ENCODE results near the gene KCTD21.
"Not testable (repeated sequence)": the region's sequence is repeated elsewhere in the genome, so short reads cannot be mapped to it uniquely, and the experiment has no call there.

KCTD21 gene

DNA sequence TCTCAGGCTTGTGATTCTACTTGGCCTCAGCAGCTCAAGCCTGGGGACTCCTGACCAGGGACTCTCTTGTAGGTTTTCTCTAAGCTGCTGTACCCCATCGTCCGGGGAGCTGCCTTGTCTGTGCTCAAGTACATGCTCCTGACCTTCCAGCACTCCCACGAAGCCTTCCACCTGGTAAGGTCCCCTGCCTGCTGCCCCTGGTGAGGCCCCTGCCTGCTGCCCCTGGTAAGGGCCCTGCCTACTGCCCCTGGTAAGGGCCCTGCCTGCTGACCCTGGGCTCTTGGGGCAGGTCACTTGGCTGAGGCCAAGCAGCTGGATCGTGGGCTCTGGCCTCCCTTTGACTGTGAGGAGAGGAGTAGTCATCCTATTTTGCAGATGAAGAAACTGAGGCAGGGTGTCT, 11.6 kb upstream of the KCTD21 start:
- no peak for DNase-seq

DNA sequence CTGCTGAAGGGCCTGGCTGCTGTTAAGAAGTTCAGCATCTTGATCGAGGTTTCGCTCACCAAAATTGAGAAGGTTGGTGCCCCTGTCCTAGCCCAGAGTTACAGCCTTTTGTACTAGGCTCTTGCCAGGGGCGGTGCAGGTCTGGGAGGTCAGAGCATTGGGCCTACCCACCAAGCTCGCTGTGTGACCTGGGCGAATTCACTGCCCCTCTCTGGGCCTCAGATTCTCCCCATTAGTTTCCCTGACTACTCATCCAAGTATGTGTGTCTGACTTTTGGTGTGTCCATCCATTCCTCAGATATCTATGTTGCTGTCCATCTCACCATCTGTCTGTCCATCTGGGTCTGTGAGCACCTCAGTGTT, 11.2 kb upstream of the KCTD21 start:
- DNase-seq: no peak

DNA sequence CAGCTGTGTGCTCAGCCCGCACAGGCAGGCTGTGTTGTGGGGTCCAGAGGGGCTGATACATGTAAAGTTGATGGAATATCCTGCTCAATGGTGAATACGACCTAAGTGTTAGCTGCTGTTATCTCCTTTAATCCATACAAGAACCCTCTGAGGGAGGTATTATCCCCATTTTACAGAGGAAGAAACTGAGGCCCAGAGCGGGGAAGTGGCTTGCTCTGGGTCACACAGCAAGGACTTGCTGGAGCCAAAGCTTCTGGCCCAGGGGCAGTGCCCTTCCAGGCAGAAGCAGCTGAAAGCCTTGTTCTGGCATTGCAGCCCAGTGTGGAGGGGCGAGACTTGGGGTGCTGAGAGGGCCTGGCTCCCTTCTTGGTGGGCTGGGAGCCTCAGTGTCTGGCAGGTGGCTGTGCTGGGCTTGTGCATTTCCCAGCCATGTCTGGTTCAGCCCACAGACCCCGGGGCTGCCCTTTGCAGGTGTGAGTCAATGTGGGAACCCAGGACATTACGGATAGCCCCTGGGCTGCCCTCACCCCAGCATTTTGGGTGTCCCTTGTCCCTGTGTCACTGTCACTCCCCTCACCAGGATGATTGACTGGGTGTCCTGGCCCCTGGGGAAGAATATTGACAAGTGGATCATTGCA, 10.7 kb upstream of the KCTD21 start:
- DNase-seq: no peak

DNA sequence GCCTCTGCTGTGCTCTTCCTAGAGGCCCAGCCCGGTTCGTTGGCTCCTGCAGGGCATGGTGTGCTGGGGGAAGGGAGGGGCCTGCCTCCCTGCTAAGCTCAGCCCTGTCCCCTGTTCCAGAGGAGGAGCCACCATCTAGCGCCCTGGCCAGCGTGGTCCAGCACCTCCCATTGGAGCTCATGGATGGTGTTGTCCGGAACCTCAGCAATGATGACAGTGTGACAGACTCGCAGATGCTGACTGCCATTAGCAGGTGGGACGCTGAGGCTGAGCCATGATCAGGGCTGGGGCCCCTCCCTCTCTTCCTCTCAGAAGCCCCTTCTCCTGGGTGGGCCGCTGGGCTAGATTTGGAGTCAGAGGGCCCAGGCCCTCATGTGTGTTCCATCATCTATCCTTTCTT, 9.4 kb upstream of the KCTD21 start:
- no peak for DNase-seq

DNA sequence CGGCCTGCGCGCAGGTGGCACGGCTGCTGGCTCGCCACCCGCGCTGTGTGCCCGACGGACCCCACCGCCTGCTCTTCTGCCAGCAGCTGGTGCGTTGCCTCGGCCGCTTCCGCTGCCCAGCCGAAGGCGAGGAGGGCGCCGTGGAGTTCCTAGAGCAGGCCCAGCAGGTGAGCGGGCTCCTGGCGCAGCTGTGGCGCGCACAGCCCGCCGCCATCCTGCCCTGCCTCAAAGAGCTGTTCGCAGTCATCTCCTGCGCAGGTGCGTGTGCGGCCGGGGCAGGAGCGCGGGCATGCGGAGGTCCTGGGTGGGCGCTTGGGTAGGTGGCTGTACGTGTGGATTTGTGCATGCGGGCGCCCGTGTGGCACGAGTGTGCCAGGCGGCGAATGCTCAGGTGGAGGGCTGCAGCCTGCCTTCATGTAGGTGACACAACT, 8.2 kb upstream of the KCTD21 start:
- no peak for DNase-seq

DNA sequence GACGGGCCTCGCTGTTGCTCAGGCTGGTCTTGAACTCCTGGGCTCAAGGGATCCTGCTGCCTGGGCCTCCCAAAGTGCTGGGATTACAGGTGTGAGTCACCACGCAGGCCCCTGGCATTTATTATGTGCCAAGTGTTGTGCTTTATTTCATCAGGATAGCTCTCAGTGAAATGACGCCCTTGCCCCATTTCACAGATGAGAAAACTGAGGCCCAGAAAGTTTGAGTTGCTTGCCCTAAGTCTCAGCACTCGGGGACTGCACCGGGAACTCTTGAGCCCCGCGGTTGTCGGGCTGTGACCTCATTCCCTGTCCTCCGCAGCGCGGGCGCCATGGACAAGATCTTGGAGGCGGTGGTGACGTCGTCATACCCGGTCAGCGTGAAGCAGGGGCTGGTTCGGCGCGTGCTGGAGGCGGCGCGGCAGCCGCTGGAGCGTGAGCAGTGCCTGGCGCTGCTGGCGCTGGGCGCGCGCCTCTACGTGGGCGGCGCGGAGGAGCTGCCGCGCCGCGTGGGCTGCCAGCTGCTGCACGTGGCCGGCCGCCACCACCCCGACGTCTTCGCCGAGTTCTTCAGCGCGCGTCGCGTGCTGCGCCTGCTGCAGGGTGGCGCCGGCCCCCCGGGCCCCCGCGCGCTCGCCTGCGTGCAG, 7.6 kb upstream of the KCTD21 start:
- DNase-seq: no peak

DNA sequence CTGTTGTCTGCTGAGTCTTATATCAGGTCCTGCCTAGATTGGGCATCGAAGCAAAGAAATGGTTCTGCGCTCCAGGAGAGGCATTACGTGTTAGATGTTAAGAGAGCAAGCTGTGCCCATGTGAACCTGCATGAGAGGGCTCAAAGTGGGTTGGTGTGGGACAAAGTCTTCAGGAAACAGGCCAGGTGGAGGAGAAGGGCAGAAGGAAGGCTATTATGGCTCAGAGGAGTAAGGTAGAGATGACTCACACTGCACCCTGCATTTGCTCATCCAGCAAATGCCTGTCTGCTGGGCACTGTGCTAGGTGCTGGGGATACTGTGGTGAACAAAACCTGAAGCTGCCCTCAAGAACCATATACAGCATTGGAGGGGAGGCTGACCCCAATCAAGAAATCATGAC, 6.1 kb upstream of the KCTD21 start:
- DNase-seq: no peak

DNA sequence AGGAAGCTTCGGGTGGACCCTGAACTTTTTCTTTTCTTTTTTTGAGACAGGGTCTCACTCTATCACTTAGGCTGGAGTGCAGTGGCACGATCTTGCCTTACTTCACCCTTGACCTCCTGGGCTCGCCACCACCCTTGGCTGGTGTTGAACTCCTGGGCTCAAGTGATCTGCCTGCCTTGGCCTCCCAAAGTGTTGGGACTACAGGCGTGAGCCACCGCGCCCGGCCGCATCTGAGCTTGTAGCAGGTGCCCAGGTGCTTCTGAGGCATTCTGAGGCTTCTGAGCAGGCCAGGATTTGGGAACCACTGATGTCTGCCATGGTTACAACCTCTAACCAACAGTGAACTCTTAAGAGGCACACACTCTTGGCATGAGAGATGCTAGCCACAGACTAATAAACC, 5.4 kb upstream of the KCTD21 start:
- DNase-seq: no peak

DNA sequence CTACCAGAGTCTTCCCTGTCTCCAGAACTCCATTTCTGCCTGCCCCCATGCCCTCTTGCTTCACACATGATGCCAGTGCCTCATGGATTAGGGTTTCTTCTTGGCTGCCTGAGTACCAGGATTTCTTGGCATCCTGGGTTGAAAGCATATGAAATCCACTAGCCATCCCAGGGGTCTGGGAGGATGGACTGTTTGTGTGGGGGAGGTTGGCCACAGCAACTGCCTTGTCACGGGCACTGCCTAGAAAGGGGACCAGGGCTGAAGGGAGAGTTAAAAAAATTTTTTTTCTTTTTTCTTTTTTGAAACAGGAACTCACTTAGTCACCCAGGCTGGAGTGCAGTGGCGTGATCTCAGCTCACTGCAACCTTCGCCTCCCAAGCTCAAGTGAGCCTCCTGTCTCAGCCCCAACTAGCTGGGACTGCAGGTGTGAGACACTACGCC, 4.5 kb upstream of the KCTD21 start:
- no peak for DNase-seq

DNA sequence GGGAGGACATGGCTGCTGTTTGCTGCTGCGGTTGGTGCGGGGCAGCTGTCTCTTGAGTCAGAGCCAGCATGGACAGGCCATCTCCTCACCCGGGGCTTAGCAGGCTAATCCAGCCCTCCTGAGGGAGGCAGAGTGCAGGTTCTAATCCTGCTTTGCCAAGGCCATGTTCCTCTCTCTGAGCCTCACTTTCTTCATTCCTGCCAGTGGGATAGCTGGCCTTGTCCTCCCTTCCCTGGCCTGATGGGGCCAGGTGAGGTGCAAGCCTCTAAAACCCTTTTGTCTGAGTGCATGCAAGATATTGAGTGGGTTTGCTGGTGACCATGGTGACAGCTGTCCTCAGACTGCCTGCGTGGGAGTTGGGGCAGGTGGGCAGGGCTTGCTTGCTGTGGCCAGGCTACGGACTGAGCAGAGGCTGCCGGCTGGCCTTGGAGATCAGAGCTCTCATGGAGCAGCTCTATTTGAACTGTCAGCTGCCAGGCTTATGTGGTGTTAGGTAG, 3.8 kb upstream of the KCTD21 start:
- no peak for DNase-seq

DNA sequence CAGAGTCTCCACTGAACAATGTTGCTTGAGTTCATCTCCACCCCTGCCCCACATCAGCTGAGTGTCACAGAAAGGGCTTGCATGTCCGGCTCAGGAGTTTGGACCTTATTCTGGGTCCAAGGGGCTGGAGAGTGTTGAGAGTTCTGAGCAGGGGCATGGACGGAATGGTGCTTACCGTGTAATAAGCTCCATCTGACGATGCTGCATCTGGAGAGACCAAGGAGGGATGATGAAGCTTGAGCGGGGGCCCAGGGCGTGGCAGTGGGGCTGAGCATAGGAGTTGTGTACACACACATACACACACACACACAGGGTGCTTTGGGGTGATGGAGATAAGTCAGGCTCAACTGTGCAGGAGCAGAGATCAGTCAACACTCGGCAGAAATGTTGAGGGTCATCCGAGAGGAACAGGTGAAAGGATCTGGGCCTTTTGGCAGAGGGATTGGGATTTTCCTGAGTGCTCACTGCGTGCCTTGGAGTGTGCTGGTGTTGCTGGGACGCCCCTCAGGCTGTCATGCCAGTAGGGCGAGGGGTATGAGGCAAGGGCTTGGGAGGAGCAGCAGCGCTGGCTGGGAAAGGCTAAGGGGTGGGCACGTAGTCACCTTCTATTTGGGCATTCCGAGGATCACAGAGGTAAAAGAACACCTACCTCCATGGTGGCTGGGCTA, 2.6 kb upstream of the KCTD21 start:
- DNase-seq: no peak

DNA sequence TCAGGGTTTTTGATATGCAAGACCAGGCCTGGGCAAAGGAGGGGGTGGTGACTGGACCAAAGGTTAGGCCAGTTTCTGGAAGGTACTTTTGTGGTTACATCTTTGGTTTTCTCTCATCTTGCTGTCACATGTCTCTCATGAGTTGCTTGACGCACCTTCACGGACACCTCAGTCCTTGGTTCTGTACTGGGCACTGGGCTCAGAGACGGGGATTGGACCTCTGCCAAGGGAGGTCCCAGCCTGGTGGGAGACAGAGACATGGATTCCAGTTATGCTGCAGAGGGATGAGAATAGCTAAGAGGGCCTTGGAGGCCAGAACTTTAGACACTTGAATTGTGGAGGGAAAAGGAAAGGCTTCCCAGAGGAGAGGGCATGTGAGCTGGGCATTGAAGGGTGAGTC, 1.9 kb upstream of the KCTD21 start:
- no peak for DNase-seq

DNA sequence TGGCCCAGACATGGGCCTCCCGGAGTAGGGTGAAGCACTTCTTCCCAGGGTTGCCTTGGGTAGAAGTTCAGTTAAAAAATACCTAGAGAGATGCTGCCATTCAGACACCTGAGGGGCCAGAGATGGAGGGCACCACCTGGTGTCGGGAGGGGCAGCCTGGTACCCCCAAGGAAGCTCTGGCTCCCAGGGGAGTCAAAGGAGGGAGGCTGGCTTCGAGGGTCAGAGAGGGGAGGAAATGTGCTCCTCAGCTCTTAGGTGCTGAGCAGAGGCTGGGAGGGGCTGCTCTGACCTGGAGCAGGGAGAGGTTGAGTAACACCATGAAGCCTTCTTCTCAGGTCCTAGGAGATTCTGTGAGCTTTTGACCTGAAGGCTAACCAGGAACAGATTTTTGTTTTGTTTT, 1.4 kb upstream of the KCTD21 start:
- no peak for DNase-seq

DNA sequence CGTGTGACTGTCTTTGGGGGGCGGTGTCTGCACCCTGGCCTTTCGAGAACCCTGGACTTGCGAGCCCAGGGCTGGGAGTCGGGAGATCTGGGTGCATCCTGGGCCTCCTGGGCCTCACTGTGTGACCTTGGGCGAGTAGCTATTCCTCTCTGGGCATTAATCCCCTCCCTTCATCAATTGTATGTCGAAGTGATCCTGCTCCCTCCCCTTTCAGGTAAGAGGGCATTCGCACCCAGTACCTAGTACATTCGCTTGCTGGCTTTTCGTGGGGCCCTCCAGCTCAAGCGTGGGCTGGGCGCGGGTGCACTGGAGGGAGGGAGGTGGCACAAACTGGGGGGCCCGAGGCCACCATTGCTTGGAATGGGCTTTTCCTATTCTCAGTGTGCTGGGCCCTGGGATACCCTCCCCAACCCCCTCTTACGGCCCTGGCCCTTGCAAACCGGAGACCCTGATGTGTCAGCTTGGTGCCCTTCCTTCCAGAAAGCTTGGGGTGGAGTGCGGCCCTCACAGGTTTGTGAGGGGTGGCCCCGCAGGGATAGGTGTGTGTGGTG, 823 bp upstream of the KCTD21 start:
- no peak for DNase-seq

DNA sequence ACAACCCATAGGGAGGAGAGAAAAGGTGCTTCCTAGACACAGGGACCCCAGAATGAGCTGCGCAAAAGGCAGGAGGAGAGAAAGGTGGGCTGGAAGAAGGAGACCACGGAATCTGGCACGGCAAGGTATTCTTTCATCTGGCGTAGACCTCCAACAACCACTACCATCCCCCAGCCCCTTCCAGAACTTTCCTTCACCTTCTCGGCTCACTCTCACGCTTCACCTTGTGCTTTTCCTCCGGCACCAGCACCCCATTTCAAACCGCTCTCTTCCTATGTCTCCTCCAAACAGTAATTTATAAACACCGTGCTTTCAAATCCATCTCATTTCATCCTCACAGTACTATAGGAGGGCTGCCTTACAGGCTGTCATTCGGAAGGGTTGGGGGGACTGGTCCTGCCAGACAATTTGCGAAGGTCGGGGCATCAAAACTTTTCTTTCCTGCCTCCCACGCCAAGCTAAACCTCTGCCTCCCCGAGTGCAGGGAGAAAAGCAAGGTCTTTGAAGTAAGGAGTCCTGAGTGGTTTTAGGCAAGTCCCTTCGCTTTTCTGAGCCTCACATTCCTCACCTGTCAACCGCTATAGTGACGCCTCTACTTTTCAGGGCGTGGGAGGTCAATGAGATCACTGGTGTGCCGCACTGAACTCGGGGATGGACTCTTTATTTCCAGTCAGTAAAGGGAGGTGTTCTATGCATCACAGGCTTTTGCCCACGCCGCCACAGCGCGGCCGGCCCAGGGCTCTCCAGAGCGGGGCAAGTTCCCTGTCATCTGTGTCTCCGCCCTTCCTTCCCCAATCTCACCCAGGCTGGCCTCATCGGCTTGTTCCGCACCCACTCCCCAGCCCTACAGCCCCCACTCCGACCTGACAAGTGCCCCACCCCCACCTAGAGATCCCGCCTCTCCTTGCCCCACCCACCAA, 800 bp downstream of the KCTD21 start:
- DNase-seq: no peak

DNA sequence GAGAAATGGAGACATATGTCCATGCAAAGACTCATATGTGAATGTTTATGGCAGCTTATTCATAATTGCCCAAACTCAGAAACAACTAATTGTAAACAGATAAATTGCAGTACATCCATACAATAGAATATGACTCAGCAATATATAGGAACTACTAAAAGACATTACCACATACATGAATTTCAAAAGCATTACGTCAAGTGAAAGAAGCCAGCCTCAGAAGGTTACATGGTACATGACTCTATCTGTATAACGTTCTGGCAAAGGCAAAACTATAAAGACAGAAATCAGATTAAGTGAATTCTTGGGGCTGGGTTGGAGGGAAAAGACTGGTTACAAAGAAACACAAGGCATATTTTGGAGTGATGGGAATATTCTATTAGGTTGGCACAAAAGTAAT, 7.2 kb downstream of the KCTD21 start:
- DNase-seq: no peak

DNA sequence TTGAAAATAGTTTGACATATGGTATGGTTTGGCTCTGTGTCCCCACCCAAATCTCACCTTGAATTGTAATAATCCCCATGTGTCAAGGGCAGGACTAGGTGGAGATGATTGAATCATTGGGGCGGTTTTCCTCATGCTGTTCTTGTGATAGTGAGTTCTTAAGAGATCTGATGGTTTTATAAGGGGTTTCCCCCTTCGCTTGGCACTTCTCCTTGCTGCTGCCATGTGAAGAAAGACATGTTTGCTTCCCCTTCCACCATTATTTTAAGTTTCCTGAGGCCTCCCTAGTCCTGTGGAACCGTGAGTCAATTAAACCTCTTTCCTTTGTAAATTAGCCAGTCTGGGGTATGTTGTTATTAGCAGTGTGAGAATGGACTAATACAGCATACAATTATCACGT, 7.7 kb downstream of the KCTD21 start:
- DNase-seq: no peak

DNA sequence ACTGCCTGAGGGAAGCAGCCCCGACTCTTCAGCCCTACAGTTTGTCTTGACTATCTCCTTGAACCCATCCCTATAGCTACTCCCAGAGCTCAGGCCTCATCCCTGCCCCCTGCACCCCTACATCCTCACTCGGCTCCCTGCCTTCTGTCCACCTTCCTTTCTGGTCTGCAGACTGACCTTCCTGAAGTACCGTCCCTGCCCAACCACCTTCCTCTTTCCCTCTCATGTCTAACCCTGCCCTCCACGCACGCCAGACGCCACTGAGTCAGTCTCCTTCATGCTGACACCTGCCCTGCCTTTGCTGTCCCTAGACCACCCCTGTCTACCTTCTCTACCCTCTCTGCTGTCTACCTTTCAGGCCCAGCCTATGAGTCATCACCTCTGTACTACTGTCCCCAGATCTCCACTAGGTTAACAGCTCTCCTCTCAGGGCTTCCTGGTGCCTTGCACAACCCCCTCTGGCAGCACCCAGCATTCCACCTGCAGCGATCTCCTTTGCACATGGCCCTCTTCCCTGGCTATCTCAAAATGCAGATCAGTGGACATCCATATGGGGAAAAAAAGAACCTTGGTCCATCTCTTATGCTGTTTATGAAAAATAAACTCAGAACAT, 8.9 kb downstream of the KCTD21 start:
- DNase-seq: no peak

DNA sequence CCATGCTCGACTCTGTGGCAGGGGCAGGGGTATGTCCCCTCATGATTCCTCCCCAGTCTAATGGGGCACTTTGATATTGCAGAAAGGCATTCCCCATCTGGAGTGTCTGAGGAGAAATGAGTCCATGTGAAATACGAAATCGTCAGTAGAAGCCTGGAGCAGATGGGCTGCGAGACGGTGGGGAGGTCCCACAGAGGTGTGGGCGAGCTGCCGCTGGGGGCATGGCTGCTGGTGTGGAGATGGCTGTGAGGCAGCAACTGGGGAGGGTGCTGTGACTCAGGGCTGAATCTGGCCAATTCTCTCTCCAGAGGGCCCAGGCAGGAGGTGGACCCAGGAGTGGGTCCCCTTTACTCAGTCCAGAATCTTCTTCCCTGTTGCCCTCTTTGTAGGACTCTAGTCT, 11.2 kb downstream of the KCTD21 start:
- no peak for DNase-seq

DNA sequence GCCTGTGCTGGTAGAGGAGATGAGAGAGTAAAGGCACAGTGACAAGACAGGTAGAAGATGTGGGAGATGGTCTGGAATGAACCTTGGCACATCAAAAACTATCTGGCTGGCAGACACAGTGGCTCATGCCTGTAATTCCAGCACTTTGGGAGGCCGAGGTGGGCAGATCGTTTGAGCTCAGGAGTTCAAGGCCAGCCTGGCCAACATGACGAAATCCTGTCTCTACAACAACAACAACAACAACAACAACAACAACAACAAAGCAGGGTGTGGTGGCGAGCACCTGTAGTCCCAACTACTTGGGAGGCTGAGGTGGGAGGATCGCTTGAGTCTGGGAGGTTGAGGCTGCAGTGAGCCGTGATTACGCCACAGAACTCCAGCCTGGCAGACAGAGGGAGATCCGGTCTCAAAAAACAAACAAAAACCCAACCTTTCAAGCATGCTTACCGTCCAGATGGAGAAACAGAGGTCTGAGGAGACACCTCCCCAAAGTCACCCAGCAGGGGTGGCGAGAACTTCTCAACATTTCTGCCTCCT, 11.8 kb downstream of the KCTD21 start:
- no peak for DNase-seq

DNA sequence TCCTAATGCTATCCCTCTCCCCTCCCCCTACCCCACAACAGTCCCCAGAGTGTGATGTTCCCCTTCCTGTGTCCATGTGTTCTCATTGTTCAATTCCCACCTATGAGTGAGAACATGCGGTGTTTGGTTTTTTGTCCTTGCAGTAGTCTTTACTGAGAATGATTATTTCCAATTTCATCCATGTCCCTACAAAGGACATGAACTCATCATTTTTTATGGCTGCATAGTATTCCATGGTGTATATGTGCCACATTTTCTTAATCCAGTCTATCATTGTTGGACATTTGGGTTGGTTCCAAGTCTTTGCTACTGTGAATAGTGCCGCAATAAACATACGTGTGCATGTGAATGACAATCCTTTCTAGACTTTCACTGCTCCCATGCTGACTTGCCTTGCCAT, 12.6 kb downstream of the KCTD21 start:
- not testable (repeated sequence) for DNase-seq

DNA sequence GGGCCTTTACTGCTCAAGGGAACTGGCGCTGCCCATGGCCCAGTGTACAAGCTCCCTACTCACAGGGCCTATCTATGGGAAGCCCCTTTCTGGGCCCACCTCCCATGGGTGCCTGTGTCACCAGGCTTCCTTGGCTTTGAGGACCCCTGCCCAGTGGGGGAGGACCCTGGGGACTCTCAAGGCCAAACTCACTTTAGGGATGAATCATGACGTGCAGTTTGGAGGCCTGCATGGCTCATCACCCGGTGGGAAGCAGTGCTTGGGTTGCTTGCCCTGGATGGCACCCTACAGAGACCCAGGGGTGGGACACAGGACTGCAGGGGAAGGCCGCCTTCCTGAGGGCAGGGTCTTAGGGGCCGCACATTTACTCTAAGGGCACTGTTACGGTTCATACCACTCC, 16.5 kb downstream of the KCTD21 start:
- no peak for DNase-seq
